Progenitor cell of endocrine pancreas (in vitro differentiated cells): ENCODE measurements around the gene ENDOU. TPM values are rescaled to one million over a fixed set of nuclear protein-coding genes. Genes with fewer than 3 reads are reported as not detected.
A peak's percentile ranks its signal among the peaks of the same experiment; 100 is the strongest.

Source experiments
- DNase-seq: peaks from one replicate; pipeline ENCODE4 v3.0.0; 2021; ENCODE audit warnings: low spot score; ENCODE audit not compliant: unreplicated experiment
- H3K27ac Mint-ChIP-seq: 2 replicates; pipeline ENCODE4 v1.8.0; 2021; ENCODE audit warnings: mild to moderate bottlenecking, moderate library complexity, mixed read lengths
- H3K27me3 Mint-ChIP-seq: 2 replicates; pipeline ENCODE4 v1.8.0; 2021; ENCODE audit warnings: mixed read lengths
- H3K36me3 Mint-ChIP-seq: 2 replicates; pipeline ENCODE4 v1.8.0; 2022; ENCODE audit warnings: mixed read lengths; ENCODE audit not compliant: insufficient read depth
- H3K4me1 Mint-ChIP-seq: 2 replicates; pipeline ENCODE4 v1.8.0; 2021; ENCODE audit warnings: low read depth, mixed read lengths
- H3K4me3 Mint-ChIP-seq: 2 replicates; pipeline ENCODE4 v1.8.0; 2021; ENCODE audit warnings: low read depth, mild to moderate bottlenecking, moderate library complexity, mixed read lengths
- H3K9me3 Mint-ChIP-seq: 2 replicates; pipeline ENCODE4 v1.8.0; 2021; ENCODE audit warnings: low read depth, mixed read lengths
- total RNA-seq: library from RNA; stranded (reverse); gene quantifications from 2 replicates; pipeline ENCODE4 v1.2.1, GENCODE V29; 2021
- TF ChIP-seq, protein P1 (sequence below): fragments of 200-600 bp; sonication (generic); IDR thresholded peaks from one replicate; pipeline ENCODE4 v1.5.0; 2021; ENCODE audit warnings: antibody characterized with exemption, mild to moderate bottlenecking; ENCODE audit not compliant: unreplicated experiment

The ENDOU gene
- total RNA-seq, 1 donor from 2014 or later = not detected

DNA sequence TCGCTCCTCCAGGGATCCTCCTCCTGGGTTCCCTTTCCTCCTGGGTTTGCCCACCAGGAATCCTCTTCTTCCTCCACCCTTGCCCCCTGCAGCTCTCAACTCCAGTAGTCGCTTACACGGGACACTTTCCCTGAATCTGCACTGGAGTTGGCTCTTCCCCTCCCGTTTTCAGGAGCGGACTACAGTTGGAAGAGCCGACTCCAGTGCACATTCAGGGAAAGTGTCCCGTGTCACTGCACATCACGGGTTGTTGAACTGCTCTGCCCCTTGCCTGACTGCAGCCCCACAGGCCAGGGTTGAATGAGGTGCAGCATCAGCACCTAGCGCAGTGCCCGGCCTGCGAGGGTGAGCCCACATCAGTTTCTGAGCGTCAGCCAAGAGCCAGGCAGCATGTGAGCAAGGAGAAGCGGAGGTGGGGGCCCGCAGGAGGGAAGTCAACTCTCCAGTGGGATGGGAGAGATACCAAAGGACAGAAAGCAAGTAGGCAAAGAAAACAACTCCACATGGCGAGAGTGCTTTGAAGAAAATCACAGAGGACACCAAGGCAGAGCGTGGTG, 20.3 kb upstream of the ENDOU start:
- H3K27me3 Mint-ChIP-seq = peaks cover 30% of the 10 kb centered on the region
- no peak overlapping the region for H3K4me3 Mint-ChIP-seq
- no peaks in the 10 kb centered on the region for H3K9me3 Mint-ChIP-seq
- no peaks in the 10 kb centered on the region for H3K36me3 Mint-ChIP-seq
- TF ChIP-seq, protein P1, sequence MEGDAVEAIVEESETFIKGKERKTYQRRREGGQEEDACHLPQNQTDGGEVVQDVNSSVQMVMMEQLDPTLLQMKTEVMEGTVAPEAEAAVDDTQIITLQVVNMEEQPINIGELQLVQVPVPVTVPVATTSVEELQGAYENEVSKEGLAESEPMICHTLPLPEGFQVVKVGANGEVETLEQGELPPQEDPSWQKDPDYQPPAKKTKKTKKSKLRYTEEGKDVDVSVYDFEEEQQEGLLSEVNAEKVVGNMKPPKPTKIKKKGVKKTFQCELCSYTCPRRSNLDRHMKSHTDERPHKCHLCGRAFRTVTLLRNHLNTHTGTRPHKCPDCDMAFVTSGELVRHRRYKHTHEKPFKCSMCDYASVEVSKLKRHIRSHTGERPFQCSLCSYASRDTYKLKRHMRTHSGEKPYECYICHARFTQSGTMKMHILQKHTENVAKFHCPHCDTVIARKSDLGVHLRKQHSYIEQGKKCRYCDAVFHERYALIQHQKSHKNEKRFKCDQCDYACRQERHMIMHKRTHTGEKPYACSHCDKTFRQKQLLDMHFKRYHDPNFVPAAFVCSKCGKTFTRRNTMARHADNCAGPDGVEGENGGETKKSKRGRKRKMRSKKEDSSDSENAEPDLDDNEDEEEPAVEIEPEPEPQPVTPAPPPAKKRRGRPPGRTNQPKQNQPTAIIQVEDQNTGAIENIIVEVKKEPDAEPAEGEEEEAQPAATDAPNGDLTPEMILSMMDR = no peak
- DNase-seq = no peak
- no peak overlapping the region for H3K27ac Mint-ChIP-seq
- H3K4me1 Mint-ChIP-seq = peaks cover 10% of the 10 kb centered on the region

DNA sequence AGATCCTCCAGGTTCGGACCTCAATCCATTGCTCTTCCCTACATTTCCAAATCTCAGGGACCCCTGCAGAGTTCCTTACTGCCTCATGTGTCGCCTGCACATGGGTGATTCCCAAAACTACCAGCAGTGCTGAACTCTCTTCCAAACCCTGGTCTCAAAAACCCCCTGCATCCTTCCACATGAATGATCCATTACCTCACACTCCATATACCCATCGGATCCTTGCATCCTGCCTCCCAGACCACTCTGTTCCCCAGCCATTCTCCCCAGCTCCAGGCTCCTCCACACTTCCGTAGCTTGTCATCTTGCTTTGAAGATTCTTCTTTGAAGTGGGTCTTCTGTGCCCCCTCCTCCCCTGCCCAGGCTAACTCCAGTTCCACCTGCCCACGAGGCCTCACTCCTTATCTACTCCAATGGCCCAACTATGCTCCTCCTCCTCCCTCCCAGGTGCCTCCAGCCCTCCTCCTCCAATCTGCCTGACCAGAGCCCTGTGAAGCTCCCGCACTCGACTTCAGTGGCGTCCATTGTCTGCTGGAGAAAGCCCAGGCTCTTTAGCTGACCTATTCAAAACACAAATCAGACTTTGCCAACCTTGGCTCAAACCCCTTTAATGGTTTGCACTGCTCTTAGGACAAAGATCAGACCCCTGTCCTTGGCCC, 19.6 kb upstream of the ENDOU start:
- H3K9me3 Mint-ChIP-seq = no peaks in the 10 kb centered on the region
- no peak for DNase-seq
- TF ChIP-seq, protein P1 = no peak
- H3K4me1 Mint-ChIP-seq = peaks cover 10% of the 10 kb centered on the region
- H3K27ac Mint-ChIP-seq = no peak overlapping the region
- peaks cover 28% of the 10 kb centered on the region for H3K27me3 Mint-ChIP-seq
- H3K36me3 Mint-ChIP-seq = no peaks in the 10 kb centered on the region
- H3K4me3 Mint-ChIP-seq = no peak overlapping the region

DNA sequence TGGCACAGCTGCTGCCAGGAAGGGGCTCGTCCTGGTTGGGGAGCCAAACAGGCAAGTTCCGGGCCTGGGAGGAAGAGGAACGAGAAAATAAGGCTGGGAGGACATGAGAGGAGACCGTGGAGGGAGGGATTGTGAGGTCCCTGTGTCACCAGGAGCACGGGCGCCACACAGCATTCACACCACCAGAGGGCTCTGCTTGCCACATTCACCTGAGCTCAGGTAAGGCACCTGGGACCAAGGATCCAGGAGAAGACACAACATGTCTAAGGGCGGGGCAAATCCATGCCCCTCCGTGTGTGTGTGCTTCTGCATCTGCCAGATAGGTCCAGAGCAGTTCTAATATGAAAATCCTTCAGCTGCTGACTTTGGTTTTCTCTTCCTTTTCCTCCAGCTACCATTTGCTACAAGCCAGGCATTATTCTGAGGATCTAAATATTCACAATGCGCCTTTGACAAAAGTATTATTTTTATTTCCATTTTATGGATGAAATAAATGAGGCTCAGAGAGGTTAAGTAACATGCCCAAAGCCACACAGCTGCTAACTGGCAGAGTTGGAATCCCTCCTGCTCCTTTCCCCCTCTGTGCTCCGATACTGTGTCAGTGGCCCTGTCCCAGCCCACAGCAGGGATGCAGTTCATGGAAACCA, 18.8 kb upstream of the ENDOU start:
- peak; percentile 61 for DNase-seq
- Mint-ChIP-seq H3K9me3 (no peaks in the 10 kb centered on the region), H3K27ac (peak overlapping the region; percentile 86), H3K27me3 (peaks cover 26% of the 10 kb centered on the region), H3K36me3 (no peaks in the 10 kb centered on the region), H3K4me1 (peaks cover 10% of the 10 kb centered on the region), H3K4me3 (no peak overlapping the region)
- TF ChIP-seq, protein P1 = peak; percentile 82

DNA sequence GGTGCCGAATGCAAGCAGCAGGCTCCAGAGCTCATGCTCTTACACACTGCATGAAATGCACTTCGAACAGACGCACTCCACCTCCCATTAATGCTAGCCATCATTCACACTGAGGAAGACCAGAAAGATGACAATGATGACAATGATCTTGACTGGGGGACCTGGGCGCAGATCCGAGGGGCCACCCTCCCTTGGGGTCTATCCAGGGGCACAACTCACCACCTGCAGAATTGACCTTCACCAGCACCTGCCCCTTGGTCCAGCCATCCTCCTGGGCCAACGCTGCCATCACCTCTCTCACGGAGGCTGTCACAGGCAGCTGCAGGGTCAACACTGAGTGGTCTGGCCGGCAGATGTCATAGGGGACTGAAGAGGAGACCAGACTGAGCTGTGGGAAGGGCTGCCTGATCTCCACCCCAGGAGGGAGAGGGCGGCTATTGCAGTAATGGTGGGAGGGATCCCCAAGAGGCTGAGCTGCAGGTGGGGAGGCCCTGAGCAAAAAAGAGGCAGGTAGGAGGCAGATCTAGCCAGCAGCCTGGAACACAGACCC, 18.1 kb upstream of the ENDOU start:
- peaks cover 10% of the 10 kb centered on the region for H3K4me1 Mint-ChIP-seq
- no peaks in the 10 kb centered on the region for H3K9me3 Mint-ChIP-seq
- peaks cover 26% of the 10 kb centered on the region for H3K27me3 Mint-ChIP-seq
- TF ChIP-seq, protein P1 = no peak
- no peak overlapping the region for H3K27ac Mint-ChIP-seq
- no peak for DNase-seq
- no peaks in the 10 kb centered on the region for H3K36me3 Mint-ChIP-seq
- no peak overlapping the region for H3K4me3 Mint-ChIP-seq

DNA sequence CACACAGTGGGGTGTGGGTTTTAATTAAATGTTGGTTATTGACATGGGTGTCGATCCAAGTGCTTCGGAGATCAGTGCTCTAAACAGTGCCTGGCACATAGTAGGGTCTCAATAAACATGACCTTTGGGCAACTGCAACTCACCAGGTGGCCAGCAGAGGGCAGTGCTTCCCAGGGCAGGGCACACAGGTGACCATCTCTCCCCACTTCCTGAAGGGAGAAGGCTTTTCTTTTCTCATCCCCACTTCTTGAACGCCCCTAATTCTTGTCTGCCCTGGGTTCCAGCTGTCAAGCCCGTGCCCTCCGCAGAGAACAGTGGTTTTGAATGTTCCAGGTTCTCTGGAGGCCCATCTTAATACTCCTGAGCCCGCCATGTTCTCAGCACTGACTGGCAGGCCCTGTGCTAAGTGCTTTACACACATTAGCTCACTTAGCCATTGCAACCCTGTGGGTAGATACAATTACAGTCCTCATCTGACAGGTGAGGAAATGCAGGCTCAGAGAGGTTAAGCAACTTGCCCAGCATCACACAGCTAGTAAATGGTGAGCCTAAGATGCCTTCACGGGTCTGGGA, 17.0 kb upstream of the ENDOU start:
- no peaks in the 10 kb centered on the region for H3K9me3 Mint-ChIP-seq
- no peak overlapping the region for H3K27ac Mint-ChIP-seq

More for the DNA sequence above, 17.0 kb upstream of the ENDOU start:
- TF ChIP-seq, protein P1 = peak; percentile 91
- H3K4me3 Mint-ChIP-seq = no peak overlapping the region
- peaks cover 10% of the 10 kb centered on the region for H3K4me1 Mint-ChIP-seq
- peaks cover 26% of the 10 kb centered on the region for H3K27me3 Mint-ChIP-seq
- H3K36me3 Mint-ChIP-seq = no peaks in the 10 kb centered on the region
- DNase-seq = peak; percentile 39
